ENCODE measurements around the gene HHIPL2. TPM values are rescaled to one million over a fixed set of nuclear protein-coding genes. Genes with fewer than 3 reads are reported as not detected.
"Not testable (repeated sequence)": the region's sequence is repeated elsewhere in the genome, so short reads cannot be mapped to it uniquely, and the experiment has no call there.

Gene HHIPL2
- total RNA-seq, 1 donor from 2014 or later, result 1.2 TPM

- no peak for DNase-seq (ENCODE audit: low read depth)
Measured at GRCh38 chr1:222539951-222540597, 7.8 kb downstream of the HHIPL2 start.

- no peak for DNase-seq (ENCODE audit: low read depth)
Measured at GRCh38 chr1:222535455-222535854, 12.4 kb downstream of the HHIPL2 start.

- peak; percentile 22 for DNase-seq (ENCODE audit: low read depth)
Measured at GRCh38 chr1:222530852-222531251, 17.1 kb downstream of the HHIPL2 start.

- no peak for DNase-seq (ENCODE audit: low read depth)
Measured at GRCh38 chr1:222529916-222530315, 18.0 kb downstream of the HHIPL2 start.

- DNase-seq (ENCODE audit: low read depth), result no peak
Measured at GRCh38 chr1:222529181-222529580, 18.7 kb downstream of the HHIPL2 start.

- DNase-seq (ENCODE audit: low read depth), result no peak
Measured at GRCh38 chr1:222525951-222526350, 22.0 kb downstream of the HHIPL2 start.

GRCh38 chr1:222523852-222524251 is 24.1 kb downstream of the HHIPL2 start:
- no peak for DNase-seq (ENCODE audit: low read depth)

GRCh38 chr1:222522105-222522915 is 25.6 kb downstream of the HHIPL2 start:
- DNase-seq (ENCODE audit: low read depth), result no peak

GRCh38 chr1:222521299-222522104 is 26.4 kb downstream of the HHIPL2 start:
- peak; percentile 95 for DNase-seq (ENCODE audit: low read depth)

GRCh38 chr1:222489496-222489895 is 58.4 kb downstream of the HHIPL2 start:
- peak; percentile 91 for DNase-seq (ENCODE audit: low read depth)

- DNase-seq (ENCODE audit: low read depth), result not testable (repeated sequence)
Measured at GRCh38 chr1:222487774-222488173, 60.1 kb downstream of the HHIPL2 start.

GRCh38 chr1:222484005-222484404 is 63.9 kb downstream of the HHIPL2 start:
- not testable (repeated sequence) for DNase-seq (ENCODE audit: low read depth)

GRCh38 chr1:222479567-222479966 is 68.3 kb downstream of the HHIPL2 start:
- DNase-seq (ENCODE audit: low read depth), result not testable (repeated sequence)

- not testable (repeated sequence) for DNase-seq (ENCODE audit: low read depth)
Measured at GRCh38 chr1:222476436-222476835, 71.5 kb downstream of the HHIPL2 start.

- DNase-seq (ENCODE audit: low read depth), result not testable (repeated sequence)
Measured at GRCh38 chr1:222473717-222474116, 74.2 kb downstream of the HHIPL2 start.

- DNase-seq (ENCODE audit: low read depth), result not testable (repeated sequence)
Measured at GRCh38 chr1:222472776-222473540, 74.9 kb downstream of the HHIPL2 start.

Other genes starting within 250 kb of the HHIPL2 start
- gene TAF1A, start 41.8 kb upstream of the HHIPL2 start, total RNA-seq, result 10.6 and 11.0 TPM in 2 replicates
- gene MIA3, start 70.0 kb upstream of the HHIPL2 start, total RNA-seq, result 21.0 and 53.4 TPM in 2 replicates
- 65.3 and 122 TPM in 2 replicates for gene AIDA, start 164.4 kb upstream of the HHIPL2 start, total RNA-seq
- 75.5 and 76.3 TPM in 2 replicates for gene BROX, start 164.5 kb upstream of the HHIPL2 start, total RNA-seq
- gene FAM177B, start 189.1 kb upstream of the HHIPL2 start, total RNA-seq, result not detected in 2 replicates